Loucy (cell line): ENCODE measurements around the gene LPIN1.

ENCODE experiments used
- CTCF ChIP-seq: fragments of 200-600 bp; sonication (generic); conservative IDR thresholded peaks from 2 replicates; pipeline ENCODE4 v1.5.1; 2014; ENCODE audit warnings: mild to moderate bottlenecking, antibody characterized with exemption, low read length
- EZH2phosphoT487 ChIP-seq: fragments of 200-600 bp; IDR thresholded peaks from 2 replicates; pipeline ENCODE4 v1.6.1; 2018; ENCODE audit warnings: antibody characterized with exemption, mild to moderate bottlenecking, moderate library complexity, borderline replicate concordance

- no peak for TF ChIP-seq CTCF
- TF ChIP-seq EZH2phosphoT487: no peak
Measured at GRCh38 chr2:11773111-11773510, 26.7 kb downstream of the LPIN1 start.
